Liver (tissue), 9 donors: ENCODE data around the gene CD9. TPM values are rescaled to one million over a fixed set of nuclear protein-coding genes. Genes with fewer than 3 reads are reported as not detected.
A peak's percentile ranks its signal among the peaks of the same experiment; 100 is the strongest.
"Not testable (repeated sequence)": the region's sequence is repeated elsewhere in the genome, so short reads cannot be mapped to it uniquely, and the experiment has no call there.

Experiments used
- DNase-seq: peaks from one replicate; pipeline ENCODE4 v3.0.0-alpha.2; 2017; ENCODE audit warnings: low spot score
- H3K27ac ChIP-seq, 2 donors: one replicate each; pipeline ENCODE4 v1.7.0; 2013; ENCODE audit warnings: inconsistent platforms in 2 of 2, low read length in 2 of 2, control low read depth in 1 of 2, low read depth in 1 of 2, mild to moderate bottlenecking in 1 of 2
- H3K27me3 ChIP-seq, 4 donors: one replicate each; pipeline versions ENCODE4 v1.6.1 to v1.7.0; 2013; ENCODE audit warnings: low read length in 3 of 4, inconsistent platforms in 1 of 4, mild to moderate bottlenecking in 1 of 4, moderate library complexity in 1 of 4; ENCODE audit not compliant: control insufficient read depth in 4 of 4, insufficient read depth in 4 of 4
- H3K36me3 ChIP-seq, 4 donors: one replicate each; pipeline versions ENCODE4 v1.6.1 to v1.7.0; 2013; ENCODE audit warnings: low read length in 3 of 4, mild to moderate bottlenecking in 3 of 4, low read depth in 1 of 4, moderate library complexity in 1 of 4; ENCODE audit not compliant: control insufficient read depth in 4 of 4, insufficient read depth in 3 of 4
- H3K4me1 ChIP-seq, 4 donors: one replicate each; pipeline versions ENCODE4 v1.6.1 to v1.7.0; 2013; ENCODE audit warnings: low read length in 3 of 4, mild to moderate bottlenecking in 3 of 4, moderate library complexity in 1 of 4; ENCODE audit not compliant: control insufficient read depth in 4 of 4, insufficient read depth in 4 of 4
- H3K4me3 ChIP-seq, 3 donors: one replicate each; pipeline versions ENCODE4 v1.6.1 to v1.7.0; 2013; ENCODE audit warnings: low read length in 3 of 3, control low read depth in 1 of 3, low read depth in 1 of 3, mild to moderate bottlenecking in 1 of 3
- H3K9ac ChIP-seq, 2 donors: one replicate each; pipeline ENCODE4 v1.7.0; 2013; ENCODE audit warnings: low read length in 2 of 2, mild to moderate bottlenecking in 2 of 2, moderate library complexity in 2 of 2, control low read depth in 1 of 2, low read depth in 1 of 2
- H3K9me3 ChIP-seq, 4 donors: one replicate each; pipeline versions ENCODE4 v1.6.1 to v1.7.0; 2013; ENCODE audit warnings: low read length in 3 of 4; ENCODE audit not compliant: control insufficient read depth in 4 of 4
- ATF3 ChIP-seq: IDR thresholded peaks from 2 replicates; pipeline ENCODE4 v1.6.1; 2016; ENCODE audit warnings: antibody characterized with exemption
- CTCF ChIP-seq: fragments of 150-350 bp; IDR thresholded peaks from 2 replicates; pipeline ENCODE4 v1.5.1; 2017; ENCODE audit warnings: improper control_type of control experiment, low read depth, low read length; ENCODE audit not compliant: missing input control
- EGR1 ChIP-seq, 2 donors: IDR thresholded peaks; 2 replicates each; pipeline ENCODE4 v1.6.1; 2016 to 2018; ENCODE audit warnings: antibody characterized with exemption in 2 of 2, low read depth in 2 of 2
- FOXA2 ChIP-seq: IDR thresholded peaks from 2 replicates; pipeline ENCODE4 v1.6.1; 2016; ENCODE audit warnings: antibody characterized with exemption
- GABPA ChIP-seq, 2 donors: IDR thresholded peaks in 1 of 2; conservative IDR thresholded peaks in 1 of 2; 2 replicates each; pipeline ENCODE4 v1.6.1; 2016; ENCODE audit warnings: antibody characterized with exemption in 2 of 2, mild to moderate bottlenecking in 1 of 2, moderate library complexity in 1 of 2
- HNF4A ChIP-seq, 2 donors: conservative IDR thresholded peaks; 2 replicates each; pipeline ENCODE4 v1.6.1; 2016; ENCODE audit warnings: antibody characterized with exemption in 2 of 2, mild to moderate bottlenecking in 2 of 2
- HNF4G ChIP-seq: IDR thresholded peaks from 2 replicates; pipeline ENCODE4 v1.6.1; 2016; ENCODE audit warnings: antibody characterized with exemption
- JUND ChIP-seq, 2 donors: IDR thresholded peaks; 2 replicates each; pipeline ENCODE4 v1.6.1; 2016; ENCODE audit warnings: antibody characterized with exemption in 2 of 2
- MAX ChIP-seq: IDR thresholded peaks from 2 replicates; pipeline ENCODE4 v1.6.1; 2016; ENCODE audit warnings: antibody characterized with exemption
- RAD21 ChIP-seq, 2 donors: IDR thresholded peaks; 2 replicates each; pipeline ENCODE4 v1.6.1; 2016; ENCODE audit warnings: antibody characterized with exemption in 2 of 2, mild to moderate bottlenecking in 2 of 2
- RXRA ChIP-seq, 2 donors: IDR thresholded peaks; 2 replicates each; pipeline ENCODE4 v1.6.1; 2017 to 2018; ENCODE audit warnings: antibody characterized with exemption in 2 of 2, mild to moderate bottlenecking in 1 of 2
- SP1 ChIP-seq: IDR thresholded peaks from 2 replicates; pipeline ENCODE4 v1.6.1; 2018; ENCODE audit warnings: antibody characterized with exemption, mild to moderate bottlenecking
- TAF1 ChIP-seq: conservative IDR thresholded peaks from 2 replicates; pipeline ENCODE4 v1.6.1; 2016; ENCODE audit warnings: antibody characterized with exemption, mild to moderate bottlenecking
- ZBTB33 ChIP-seq: IDR thresholded peaks from 2 replicates; pipeline ENCODE4 v1.6.1; 2016; ENCODE audit warnings: antibody characterized with exemption
- WGBS: extraction: QIAGEN DNeasy Blood & Tissue Kit; methylation state at CpG from one replicate; pipeline ENCODE4 v1.1.7; 2013; 5-methylcytosine and 5-hydroxymethylcytosine counted together
- polyA plus RNA-seq, 2 donors: library from polyadenylated mRNA; stranded (reverse) in 1 of 2; unstranded in 1 of 2; fragments of 200-250 nt in 1 of 2; fragments of >200 nt in 1 of 2; fragmentation: Nextera tagmentation in 1 of 2; extraction: Ambion mirVana in 1 of 2; gene quantifications; one replicate each; pipeline versions ENCODE4 v1.2.1 to v1.2.3, GENCODE V29; 2013 to 2015
- total RNA-seq, 2 donors: library from RNA; depleted of rRNA; stranded (reverse); fragments of >200 nt; gene quantifications; one replicate each; pipeline ENCODE4 v1.2.3, GENCODE V29; 2014
- donor health status: healthy.
- donor health status: healthy.
- donor health status: healthy.
- donor health status: healthy.
- donor health status: healthy.

CD9 gene
- total and polyA plus RNA-seq, 4 donors, result 18.7 to 65.2 (median 32.4) TPM

GRCh38 chr12:6206327-6206726 is 6.1 kb downstream of the CD9 start:
- Histone ChIP-seq H3K27me3 (no peaks in the 10 kb centered on the region), H3K9me3 (no peaks in the 10 kb centered on the region), H3K4me1 (no peaks in the 10 kb centered on the region), H3K36me3 (no peaks in the 10 kb centered on the region), H3K4me3 (no peak overlapping the region), H3K9ac (no peak overlapping the region), H3K27ac (no peak overlapping the region)
- TF ChIP-seq EGR1 (IDR thresholded peaks at IDR 0.05; ENCODE audit: low read depth in 2 of 2) (no peak), SP1 (peak; percentile 19)
- DNase-seq, result no peak
- WGBS, result 89% methylated on average over 4 of the region's 4 CpGs

GRCh38 chr12:6207259-6207925 is 7.2 kb downstream of the CD9 start:
- no peak overlapping the region for H3K27ac ChIP-seq
- H3K9me3 ChIP-seq, result no peaks in the 10 kb centered on the region
- TF ChIP-seq JUND (IDR thresholded peaks at IDR 0.05) (no peak), TAF1 (no peak), ZBTB33 (no peak), FOXA2 (no peak), GABPA (IDR thresholded peaks at IDR 0.05 in 1 of 2, conservative IDR thresholded peaks at IDR 0.05 in 1 of 2) (no peak), RXRA (IDR thresholded peaks at IDR 0.05) (no peak), ATF3 (no peak), EGR1 (IDR thresholded peaks at IDR 0.05; ENCODE audit: low read depth in 2 of 2) (no peak), HNF4G (no peak), CTCF (no peak), SP1 (no peak)
- DNase-seq, result no peak
- H3K4me3 ChIP-seq, result no peak overlapping the region
- H3K27me3 ChIP-seq, result no peaks in the 10 kb centered on the region
- H3K4me1 ChIP-seq, result no peaks in the 10 kb centered on the region
- WGBS, result 77% methylated on average over 9 of the region's 9 CpGs
- no peak overlapping the region for H3K9ac ChIP-seq
- H3K36me3 ChIP-seq, result no peaks in the 10 kb centered on the region

GRCh38 chr12:6208130-6208529 is 7.9 kb downstream of the CD9 start:
- WGBS, result 88% methylated on average over 6 of the region's 6 CpGs
- no peaks in the 10 kb centered on the region for H3K36me3 ChIP-seq
- no peak for DNase-seq
- TF ChIP-seq RAD21 (IDR thresholded peaks at IDR 0.05), result no peak
- no peak for TF ChIP-seq RXRA (IDR thresholded peaks at IDR 0.05)
- TF ChIP-seq EGR1 (IDR thresholded peaks at IDR 0.05; ENCODE audit: low read depth in 2 of 2), result no peak
- no peak for TF ChIP-seq MAX
- no peak for TF ChIP-seq HNF4A (conservative IDR thresholded peaks at IDR 0.05)
- no peaks in the 10 kb centered on the region for H3K4me1 ChIP-seq
- H3K9me3 ChIP-seq, result no peaks in the 10 kb centered on the region
- H3K27me3 ChIP-seq, result no peaks in the 10 kb centered on the region
- H3K27ac ChIP-seq, result no peak overlapping the region
- H3K9ac ChIP-seq, result no peak overlapping the region
- H3K4me3 ChIP-seq, result no peak overlapping the region

- H3K36me3 ChIP-seq, H3K27ac ChIP-seq, H3K27me3 ChIP-seq, H3K4me1 ChIP-seq, H3K4me3 ChIP-seq, H3K9ac ChIP-seq, H3K9me3 ChIP-seq, DNase-seq: not testable (repeated sequence)
- WGBS, result 92% methylated on average over 4 of the region's 4 CpGs
These were observed 9.2 kb downstream of the CD9 start for GRCh38 chr12:6209428-6209827.
